IMR-90 (cell line): ENCODE results near the gene POFUT2. TPM values are rescaled to one million over a fixed set of nuclear protein-coding genes. Genes with fewer than 3 reads are reported as not detected.

Experiments used
- ATAC-seq: fragments of 200-7000 bp; cut with Tn5 transposase; 2 replicates; pipeline ENCODE4 v1.9.1; 2020; ENCODE audit warnings: low read depth, mild to moderate bottlenecking, moderate library complexity
- BruUV-seq: library from RNA; stranded (reverse); fragments of 400-500 nt; replicated peaks from 2 replicates; lab custom pipeline; 2021; lab: Mats Ljungman, UMichigan
- CTCF ChIA-PET: fragments of 300-600 bp; formaldehyde crosslinking; extraction: SDS; loops from one replicate; lab custom pipeline; 2021; ENCODE audit warnings: antibody characterized with exemption; lab: Yijun Ruan, JAX
- POLR2A ChIA-PET: fragments of 300-600 bp; sonication (Branson Sonifier 250); formaldehyde crosslinking; loops from one replicate; lab custom pipeline; 2022; ENCODE audit warnings: antibody characterized with exemption; ENCODE audit not compliant: unreplicated experiment; lab: Charles Lee
- DNase-seq: peaks from one replicate; pipeline ENCODE4 v3.0.0; 2013
- H2AFZ ChIP-seq: replicated peaks from 2 replicates; pipeline ENCODE3; 2013; ENCODE audit warnings: low read length, mild to moderate bottlenecking; ENCODE audit not compliant: poor library complexity
- H2AK5ac ChIP-seq: 2 replicates; pipeline ENCODE4 v1.6.1; 2013; ENCODE audit warnings: low read depth, low read length, inconsistent platforms
- H2AK9ac ChIP-seq: replicated peaks from 2 replicates; pipeline ENCODE3; 2013; ENCODE audit warnings: mild to moderate bottlenecking, low read depth, low read length, moderate library complexity; ENCODE audit not compliant: poor library complexity
- H2BK120ac ChIP-seq: 2 replicates; pipeline ENCODE4 v1.6.1; 2013; ENCODE audit warnings: low read depth, low read length, inconsistent platforms
- H2BK15ac ChIP-seq: 3 replicates; pipeline ENCODE4 v1.6.1; 2013; ENCODE audit warnings: low read depth, low read length, inconsistent platforms
- H2BK20ac ChIP-seq: 2 replicates; pipeline ENCODE4 v1.6.1; 2013; ENCODE audit warnings: low read depth, mild to moderate bottlenecking, inconsistent platforms, low read length, moderate library complexity
- H2BK5ac ChIP-seq: 2 replicates; pipeline ENCODE4 v1.6.1; 2013; ENCODE audit warnings: mild to moderate bottlenecking, low read depth, low read length, inconsistent platforms; ENCODE audit not compliant: poor library complexity, severe bottlenecking
- H3K14ac ChIP-seq: replicated peaks from 2 replicates; pipeline ENCODE4 v1.6.1; 2013; ENCODE audit warnings: low read depth, low read length, inconsistent platforms
- H3K18ac ChIP-seq: 2 replicates; pipeline ENCODE4 v1.6.1; 2013; ENCODE audit warnings: low read depth, low read length, control low read depth
- H3K23ac ChIP-seq: 2 replicates; pipeline ENCODE4 v1.6.1; 2013; ENCODE audit warnings: low read depth, low read length, inconsistent platforms
- H3K27ac ChIP-seq: 2 replicates; pipeline ENCODE4 v1.5.1; 2013; ENCODE audit warnings: mild to moderate bottlenecking, control low read depth, low read length; ENCODE audit not compliant: insufficient read depth
- H3K27me3 ChIP-seq: 2 replicates; pipeline ENCODE4 v1.6.1; 2013; ENCODE audit warnings: low read length; ENCODE audit not compliant: control insufficient read depth, insufficient read depth
- H3K36me3 ChIP-seq: 2 replicates; pipeline ENCODE4 v1.6.1; 2013; ENCODE audit warnings: low read length, mixed read lengths; ENCODE audit not compliant: control insufficient read depth, insufficient read depth
- H3K4ac ChIP-seq: 2 replicates; pipeline ENCODE4 v1.6.1; 2013; ENCODE audit warnings: low read depth, low read length, inconsistent platforms
- H3K4me1 ChIP-seq: 2 replicates; pipeline ENCODE4 v1.6.1; 2013; ENCODE audit warnings: low read length, mixed read lengths; ENCODE audit not compliant: control insufficient read depth, insufficient read depth
- H3K4me2 ChIP-seq: 2 replicates; pipeline ENCODE4 v1.6.1; 2013; ENCODE audit warnings: low read depth, mild to moderate bottlenecking, control low read depth, low read length, moderate library complexity
- H3K4me3 ChIP-seq: 2 replicates; pipeline ENCODE4 v1.5.1; 2013; ENCODE audit warnings: low read depth, mild to moderate bottlenecking, control low read depth, low read length, moderate library complexity; ENCODE audit not compliant: insufficient read depth
- H3K56ac ChIP-seq: 2 replicates; pipeline ENCODE4 v1.6.1; 2013; ENCODE audit warnings: low read length, inconsistent platforms; ENCODE audit not compliant: insufficient read depth; ENCODE audit errors: extremely low read depth
- H3K79me1 ChIP-seq, 2 experiments: 2 replicates each; pipeline ENCODE4 v1.6.1; 2013; ENCODE audit warnings: low read length in 2 of 2, inconsistent platforms in 1 of 2, low read depth in 1 of 2
- H3K9ac ChIP-seq: 2 replicates; pipeline ENCODE4 v1.6.1; 2013; ENCODE audit warnings: low read depth, low read length, control low read depth
- H3K9me1 ChIP-seq: 2 replicates; pipeline ENCODE4 v1.6.1; 2013; ENCODE audit warnings: low read length, inconsistent platforms; ENCODE audit not compliant: insufficient read depth
- H3K9me3 ChIP-seq: 2 replicates; pipeline ENCODE4 v1.6.1; 2013; ENCODE audit warnings: low read length; ENCODE audit not compliant: control insufficient read depth, insufficient read depth
- H4K20me1 ChIP-seq: 2 replicates; pipeline ENCODE4 v1.6.1; 2013; ENCODE audit warnings: low read length, inconsistent platforms; ENCODE audit not compliant: insufficient read depth
- H4K5ac ChIP-seq: 2 replicates; pipeline ENCODE4 v1.6.1; 2013; ENCODE audit warnings: mild to moderate bottlenecking, low read depth, low read length, control low read depth
- H4K8ac ChIP-seq, 2 experiments: 2 replicates each; pipeline ENCODE4 v1.6.1; 2013; ENCODE audit warnings: low read depth in 2 of 2, low read length in 2 of 2, control low read depth in 1 of 2, inconsistent platforms in 1 of 2
- H4K91ac ChIP-seq: 2 replicates; pipeline ENCODE4 v1.6.1; 2013; ENCODE audit warnings: low read depth, low read length, inconsistent platforms; ENCODE audit not compliant: insufficient read depth
- BHLHE40 ChIP-seq: fragments of 150-350 bp; IDR thresholded peaks from 2 replicates; pipeline ENCODE4 v1.6.1; 2016; ENCODE audit warnings: mild to moderate bottlenecking, low read depth, low read length
- CEBPB ChIP-seq: IDR thresholded peaks from 2 replicates; pipeline ENCODE4 v1.6.1; 2012; ENCODE audit warnings: low read depth, low read length, improper control_type of control experiment
- CHD1 ChIP-seq: IDR thresholded peaks from 2 replicates; pipeline ENCODE4 v1.6.1; 2012; ENCODE audit warnings: low read depth, low read length, improper control_type of control experiment
- CTCF ChIP-seq: conservative IDR thresholded peaks from 2 replicates; pipeline ENCODE4 v1.5.1; 2012; ENCODE audit warnings: mild to moderate bottlenecking, low read depth, low read length, improper control_type of control experiment
- ELK1 ChIP-seq: fragments of 150-350 bp; IDR thresholded peaks from 2 replicates; pipeline ENCODE4 v1.6.1; 2016; ENCODE audit warnings: low read depth, mild to moderate bottlenecking, low read length, moderate library complexity, borderline replicate concordance
- MAFK ChIP-seq: IDR thresholded peaks from 2 replicates; pipeline ENCODE4 v1.6.1; 2012; ENCODE audit warnings: low read depth, low read length, improper control_type of control experiment
- MAZ ChIP-seq: IDR thresholded peaks from 2 replicates; pipeline ENCODE4 v1.6.1; 2012; ENCODE audit warnings: low read depth, mild to moderate bottlenecking, low read length, improper control_type of control experiment, moderate library complexity, borderline replicate concordance
- MXI1 ChIP-seq: IDR thresholded peaks from 2 replicates; pipeline ENCODE4 v1.6.1; 2012; ENCODE audit warnings: low read depth, mild to moderate bottlenecking, low read length, moderate library complexity, borderline replicate concordance
- NFE2L2 ChIP-seq: fragments of 150-350 bp; IDR thresholded peaks from 2 replicates; pipeline ENCODE4 v1.6.1; 2016; ENCODE audit warnings: low read depth, mild to moderate bottlenecking, low read length
- POLR2A ChIP-seq: IDR thresholded peaks from 2 replicates; pipeline ENCODE4 v1.6.1; 2012; ENCODE audit warnings: mild to moderate bottlenecking, low read depth, low read length
- RAD21 ChIP-seq: IDR thresholded peaks from 2 replicates; pipeline ENCODE4 v1.6.1; 2012; ENCODE audit warnings: low read length, improper control_type of control experiment
- RCOR1 ChIP-seq: IDR thresholded peaks from 2 replicates; pipeline ENCODE4 v1.6.1; 2012; ENCODE audit warnings: mild to moderate bottlenecking, low read length, improper control_type of control experiment; ENCODE audit not compliant: insufficient replicate concordance
- RFX5 ChIP-seq: IDR thresholded peaks from 2 replicates; pipeline ENCODE4 v1.8.0; 2012; ENCODE audit warnings: low read depth, mild to moderate bottlenecking, low read length, moderate library complexity
- SMC3 ChIP-seq: fragments of 150-350 bp; IDR thresholded peaks from 2 replicates; pipeline ENCODE4 v1.6.1; 2016; ENCODE audit warnings: low read depth, mild to moderate bottlenecking, antibody characterized with exemption, low read length, moderate library complexity
- USF2 ChIP-seq: fragments of 150-350 bp; IDR thresholded peaks from 2 replicates; pipeline ENCODE4 v1.6.1; 2017; ENCODE audit warnings: mild to moderate bottlenecking, antibody characterized with exemption, low read length, low read depth
- WGBS, 2 experiments: methylation state at CpG; one replicate each; pipeline versions ENCODE4 v1.1.5 to v1.1.7; 2013; ENCODE audit warnings: missing lambda C conversion rate in 2 of 2; ENCODE audit not compliant: insufficient read length in 1 of 2; ENCODE audit errors: extremely low coverage in 2 of 2; 5-methylcytosine and 5-hydroxymethylcytosine counted together
- dilution Hi-C: fragments of 300-500 bp; cut with HindIII; formaldehyde crosslinking; loops from one replicate; pipeline ENCODE4 v1.14.3; 2018; ENCODE audit warnings: low sequenced_read_pairs; ENCODE audit not compliant: unreplicated experiment
- in situ Hi-C: fragments of 300-500 bp; cut with MboI; formaldehyde crosslinking; loops from 3 replicates; pipeline ENCODE4 v1.14.3; 2019; ENCODE audit warnings: low sequenced_read_pairs, inconsistent platforms, mixed read lengths
- intact Hi-C: fragments of 100-400 bp; cut with micrococcal nuclease; formaldehyde crosslinking; loops from 2 replicates; pipeline ENCODE4 v1.10.0; 2022
- polyA plus RNA-seq, 3 experiments: library from polyadenylated mRNA; depleted of rRNA; stranded (reverse); fragments of >200 nt; gene quantifications; 2 replicates each; pipeline ENCODE4 v1.2.3, GENCODE V29; 2012; ENCODE audit warnings: low replicate concordance in 1 of 3
- total RNA-seq: library from RNA; depleted of rRNA; stranded (reverse); fragments of >200 nt; gene quantifications from 2 replicates; pipeline ENCODE4 v1.2.3, GENCODE V29; 2012

The POFUT2 gene
- total and polyA plus RNA-seq, 2 of the 4 experiments (the other 2 are of a cell fraction) = 18.8 to 59.3 TPM

DNA sequence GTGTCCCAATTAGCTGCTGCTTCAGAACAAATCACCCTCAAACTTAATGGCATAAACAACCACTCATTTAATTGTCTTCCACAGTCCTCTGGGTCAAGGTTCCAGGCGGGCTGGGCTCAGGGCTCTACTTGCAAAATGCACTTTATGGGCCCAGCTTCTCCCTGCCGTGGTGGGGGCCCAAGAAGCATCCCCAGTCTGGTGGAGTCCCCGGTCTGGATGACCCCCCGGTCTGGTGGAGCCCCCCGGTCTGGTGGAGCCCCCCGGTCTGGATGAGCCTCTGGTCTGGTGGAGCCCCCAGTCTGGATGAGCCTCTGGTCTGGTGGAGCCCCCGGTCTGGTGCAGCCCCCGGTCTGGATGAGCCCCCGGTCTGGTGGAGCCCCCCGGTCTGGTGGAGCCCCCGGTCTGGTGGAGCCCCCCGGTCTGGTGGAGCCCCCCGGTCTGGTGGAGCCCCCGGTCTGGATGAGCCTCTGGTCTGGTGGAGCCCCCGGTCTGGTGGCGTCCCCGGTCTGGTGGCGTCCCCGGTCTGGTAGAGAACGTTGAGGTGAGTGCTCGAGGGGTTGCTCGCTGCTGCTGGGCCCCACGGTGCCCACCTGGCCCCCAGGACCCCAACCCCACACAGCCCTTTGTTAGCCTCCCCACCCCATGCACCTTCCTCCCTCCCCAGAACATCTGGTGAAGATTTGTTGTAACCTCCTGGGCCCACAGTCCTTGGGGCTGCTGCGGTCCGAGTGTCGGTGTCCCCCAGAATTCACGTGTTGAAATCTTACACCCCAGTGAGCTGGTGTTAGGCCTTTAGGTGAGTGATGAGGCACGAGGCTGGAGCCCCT is 33.8 kb downstream of the POFUT2 start:
- H3K18ac ChIP-seq = no peak overlapping the region
- no TSS peak for BruUV-seq
- no peak overlapping the region for H3K56ac ChIP-seq
- peaks cover 12% of the 10 kb centered on the region for H3K9me3 ChIP-seq
- no peak overlapping the region for H2AK9ac ChIP-seq
- H3K9ac ChIP-seq = no peak overlapping the region
- 71% methylated on average over 7 of the region's 28 CpGs; no CpG with 5 or more reads in 1 of the 2 experiments for WGBS, 2 experiments
- H3K27ac ChIP-seq = no peak overlapping the region
- no peak overlapping the region for H2BK5ac ChIP-seq
- no peak overlapping the region for H4K5ac ChIP-seq
- ChIA-PET POLR2A (no interaction called here), CTCF (interaction anchor here (0.8 kb wide), 1 partner anchor 89 kb away, joined by 3 read pairs; no protein-coding TSS in a partner anchor)
- H3K23ac ChIP-seq = no peak overlapping the region
- peaks cover 26% of the 10 kb centered on the region for H3K27me3 ChIP-seq
- no peaks in the 10 kb centered on the region for H3K36me3 ChIP-seq
- H3K14ac ChIP-seq = no peak overlapping the region
- intact Hi-C loops (no loop called here), dilution Hi-C loops (no loop called here), in situ Hi-C loops (no loop called here)
- no peaks in the 10 kb centered on the region for H3K79me1 ChIP-seq
- H2BK20ac ChIP-seq = no peak overlapping the region
- H3K9me1 ChIP-seq = no peaks in the 10 kb centered on the region
- no peak overlapping the region for H2BK15ac ChIP-seq
- H4K91ac ChIP-seq = no peak overlapping the region
- no peak overlapping the region for H2BK120ac ChIP-seq
- no peak for ATAC-seq
- peaks cover 4% of the 10 kb centered on the region for H3K4me1 ChIP-seq
- no peak overlapping the region for H2AFZ ChIP-seq
- no peak overlapping the region for H3K4ac ChIP-seq
- H2AK5ac ChIP-seq = no peak overlapping the region
- no peak overlapping the region for H3K4me3 ChIP-seq
- no peak for DNase-seq
- no peak overlapping the region for H4K8ac ChIP-seq
- H4K20me1 ChIP-seq = no peaks in the 10 kb centered on the region
- no peak overlapping the region for H3K4me2 ChIP-seq
- TF ChIP-seq RAD21 (no peak), CTCF (no peak), MXI1 (no peak), NFE2L2 (no peak), RCOR1 (no peak), RFX5 (no peak), CEBPB (no peak), MAZ (no peak), BHLHE40 (no peak), MAFK (no peak), CHD1 (no peak), SMC3 (no peak), ELK1 (no peak), POLR2A (no peak), USF2 (no peak)
